HG02943 (cell line): Measurements from ENCODE around the gene EOLA1.
"Not testable (repeated sequence)": the region's sequence is repeated elsewhere in the genome, so short reads cannot be mapped to it uniquely, and the experiment has no call there.

Experiments used
- ATAC-seq: cut with Tn5 transposase; IDR thresholded peaks from one replicate; pipeline ENCODE4 v1.9.1; 2021; ENCODE audit warnings: mild to moderate bottlenecking, low read depth, moderate library complexity; ENCODE audit not compliant: unreplicated experiment

EOLA1 gene

DNA sequence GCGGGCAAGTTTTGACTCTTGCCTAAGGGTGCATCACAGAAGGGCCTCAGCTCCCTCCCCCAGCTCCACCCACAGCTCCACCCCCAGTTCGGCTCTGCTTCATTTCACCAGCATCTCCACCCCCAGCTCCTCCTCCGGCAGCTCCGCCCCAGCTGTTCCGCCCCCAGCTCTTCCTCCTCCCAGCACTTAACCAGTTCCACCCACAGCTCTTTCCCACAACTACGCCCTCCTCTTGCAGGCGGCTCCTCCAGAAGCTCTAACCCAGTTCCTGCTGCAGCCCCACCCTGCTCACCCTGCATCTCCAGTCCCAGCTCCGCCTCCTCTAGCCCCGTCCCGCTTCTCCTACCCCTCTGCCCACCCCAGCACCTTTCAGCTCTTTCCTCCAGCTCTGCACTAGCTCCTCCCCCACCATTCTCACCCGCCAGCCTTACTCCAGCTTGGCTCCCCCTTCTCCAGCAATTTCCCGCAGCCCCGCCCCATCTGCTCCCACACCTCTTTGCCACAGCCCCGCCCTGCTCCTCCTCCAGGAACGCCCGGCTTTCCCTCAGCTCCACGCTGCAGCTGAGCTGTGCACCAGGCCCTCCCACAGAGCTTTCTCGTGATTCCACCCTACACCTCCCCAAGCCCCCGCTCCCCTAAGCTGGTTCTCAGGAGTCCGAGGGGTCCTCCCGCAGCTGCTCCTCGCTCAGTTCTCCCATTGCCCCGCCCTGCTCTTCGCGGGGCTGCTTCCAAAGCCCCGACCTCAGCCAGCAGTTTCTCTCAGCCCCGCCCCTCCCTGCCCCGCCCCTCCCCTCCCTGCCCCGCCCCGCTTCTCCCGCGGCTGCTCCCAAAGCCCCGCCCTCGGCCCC lies 1.3 kb upstream of the EOLA1 start:
- peak; percentile 48 for ATAC-seq

DNA sequence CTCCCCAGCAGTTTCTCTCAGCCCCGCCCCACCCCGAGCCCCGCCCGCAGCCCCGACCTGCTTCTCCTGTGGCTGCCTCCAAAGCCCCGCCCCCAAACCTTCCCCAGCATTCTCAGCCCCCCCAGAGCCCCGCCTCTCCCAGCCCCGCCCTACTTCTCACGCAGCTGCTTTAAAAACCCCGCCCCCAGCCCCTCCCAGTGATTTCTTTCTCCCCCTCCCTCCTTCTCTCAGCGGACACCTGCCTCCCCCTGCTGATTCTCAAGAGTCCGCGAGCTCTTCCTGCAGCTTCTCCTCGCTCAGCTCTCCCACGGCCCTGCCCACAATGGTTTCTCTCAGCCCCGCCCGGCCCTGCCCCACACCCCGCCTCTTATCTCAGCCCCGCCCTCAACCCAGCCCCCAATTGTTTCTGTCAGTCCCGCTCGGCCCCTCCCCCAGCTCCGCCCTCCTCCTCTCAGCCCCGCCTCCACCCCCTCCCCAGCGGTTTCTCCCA lies 636 bp upstream of the EOLA1 start:
- peak; percentile 17 for ATAC-seq

DNA sequence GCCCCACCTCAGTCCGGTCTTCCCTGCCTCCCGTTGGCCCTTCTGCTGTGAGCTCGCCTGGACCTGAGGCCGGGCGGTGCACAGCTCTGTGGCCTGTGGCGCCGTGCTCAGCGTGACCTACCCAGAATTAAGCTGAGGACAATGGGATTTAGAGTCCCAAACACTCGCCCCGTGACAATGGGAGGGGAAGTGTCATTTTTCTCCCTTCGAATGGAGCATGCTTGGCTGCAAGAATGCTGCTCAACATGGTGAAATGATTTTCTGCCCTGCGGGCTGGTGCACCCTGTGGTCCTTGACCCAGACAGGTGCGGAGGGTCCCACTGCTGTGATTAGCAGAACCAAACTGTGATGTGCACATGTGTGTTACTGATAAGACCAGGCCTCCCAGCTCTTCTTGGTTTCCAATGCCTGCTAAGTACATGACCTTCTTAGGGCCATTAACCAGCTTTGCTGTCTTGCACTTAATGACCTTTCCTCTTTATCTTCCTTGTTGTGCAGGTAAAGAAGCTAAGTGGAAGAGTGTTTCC lies 772 bp downstream of the EOLA1 start:
- no peak for ATAC-seq

DNA sequence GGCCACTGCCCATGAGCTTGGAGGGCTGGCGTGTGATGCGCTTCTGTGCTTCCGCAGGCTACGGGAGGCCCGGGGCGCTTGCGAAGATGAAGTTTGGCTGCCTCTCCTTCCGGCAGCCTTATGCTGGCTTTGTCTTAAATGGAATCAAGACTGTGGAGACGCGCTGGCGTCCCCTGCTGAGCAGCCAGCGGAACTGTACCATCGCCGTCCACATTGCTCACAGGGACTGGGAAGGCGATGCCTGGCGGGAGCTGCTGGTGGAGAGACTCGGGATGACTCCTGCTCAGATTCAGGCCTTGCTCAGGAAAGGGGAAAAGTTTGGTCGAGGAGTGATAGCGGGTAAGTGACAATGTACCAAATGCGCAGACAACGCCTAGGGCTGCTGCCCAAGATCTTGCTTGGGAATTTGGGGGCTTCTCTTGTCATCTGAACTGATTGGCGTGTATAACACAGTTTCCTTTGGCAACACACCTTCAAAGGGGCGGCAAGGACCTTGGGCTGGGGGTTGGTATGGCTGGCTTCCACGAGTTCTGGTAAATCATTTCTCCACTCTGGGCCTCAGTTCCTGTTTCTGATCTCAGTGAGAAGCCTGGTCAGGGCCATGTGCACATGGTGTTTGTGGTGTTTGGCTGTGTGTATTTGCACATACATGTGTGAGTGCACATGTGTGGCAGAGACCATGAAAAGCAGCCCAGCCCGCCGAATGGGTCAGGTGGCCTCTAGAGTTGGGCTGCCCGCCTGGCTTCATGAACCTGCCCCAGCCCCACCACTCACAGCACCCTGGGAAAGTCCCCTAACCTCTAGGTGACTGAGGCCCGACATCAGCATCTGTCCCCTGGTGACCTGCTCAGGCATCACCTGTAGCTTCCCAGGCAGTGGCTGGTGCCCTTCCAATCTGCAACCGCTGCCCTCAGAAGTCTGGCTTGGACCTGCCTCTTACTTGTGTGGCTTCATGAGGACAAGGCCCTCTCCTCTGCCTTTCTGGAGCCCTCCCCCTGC lies 5.0 kb downstream of the EOLA1 start:
- ATAC-seq = not testable (repeated sequence)

DNA sequence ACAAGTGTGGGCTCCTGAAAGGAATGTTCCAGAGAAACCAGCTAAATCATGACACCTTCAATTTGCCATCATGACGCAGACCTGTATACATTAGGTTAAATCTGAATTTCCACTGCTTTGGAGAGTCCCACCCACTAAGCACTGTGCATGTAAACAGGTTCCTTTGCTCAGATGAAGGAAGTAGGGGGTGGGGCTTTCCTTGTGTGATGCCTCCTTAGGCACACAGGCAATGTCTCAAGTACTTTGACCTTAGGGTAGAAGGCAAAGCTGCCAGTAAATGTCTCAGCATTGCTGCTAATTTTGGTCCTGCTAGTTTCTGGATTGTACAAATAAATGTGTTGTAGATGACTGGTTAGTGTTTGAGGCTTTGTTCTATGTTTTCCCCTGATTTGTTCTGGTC lies 6.2 kb downstream of the EOLA1 start:
- ATAC-seq = not testable (repeated sequence)

DNA sequence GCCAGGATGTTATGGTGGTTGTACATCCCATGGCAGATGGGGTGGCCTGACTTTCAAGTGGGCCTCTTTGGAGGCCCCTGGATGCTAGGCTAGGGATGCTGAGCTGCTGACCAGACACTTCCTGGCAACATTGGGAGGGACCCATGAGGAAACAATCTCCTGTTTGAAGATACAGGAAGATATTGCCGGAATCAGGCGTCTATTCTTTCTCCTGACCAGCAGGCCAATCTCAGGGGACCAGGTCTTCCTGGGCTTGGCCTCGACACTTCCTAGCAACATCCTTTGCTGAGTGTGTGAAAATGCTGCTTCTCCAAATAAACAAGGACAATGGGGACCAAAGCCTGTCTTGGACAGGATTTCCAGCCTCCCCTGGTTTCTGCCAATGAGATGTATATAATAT lies 7.0 kb downstream of the EOLA1 start:
- not testable (repeated sequence) for ATAC-seq

DNA sequence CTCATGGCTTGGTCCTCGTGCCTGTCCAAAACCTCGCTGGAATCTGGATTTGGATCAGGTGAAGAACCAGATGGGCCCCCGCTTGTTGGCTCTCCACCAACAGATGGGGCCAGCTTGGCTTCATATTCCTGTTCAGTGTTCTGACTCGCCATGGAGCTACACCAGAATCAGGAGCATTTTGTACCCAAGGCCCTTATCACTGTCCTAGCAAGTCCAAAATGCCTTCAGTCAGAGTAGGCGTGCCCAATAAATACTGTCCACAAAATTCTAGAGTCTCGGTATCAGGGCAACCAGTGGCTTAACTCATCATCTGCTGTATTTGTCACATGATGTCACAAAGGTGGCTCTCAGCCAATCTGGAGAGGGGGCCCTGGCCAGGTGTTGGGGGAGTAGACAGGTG lies 8.9 kb downstream of the EOLA1 start, which contains the start of gene HSFX3:
Gene HSFX3, minus strand, starts transcription at position 224 of the 400 bp plus-strand sequence. Its CDS starts 72 bp downstream, at position 152.
- not testable (repeated sequence) for ATAC-seq

DNA sequence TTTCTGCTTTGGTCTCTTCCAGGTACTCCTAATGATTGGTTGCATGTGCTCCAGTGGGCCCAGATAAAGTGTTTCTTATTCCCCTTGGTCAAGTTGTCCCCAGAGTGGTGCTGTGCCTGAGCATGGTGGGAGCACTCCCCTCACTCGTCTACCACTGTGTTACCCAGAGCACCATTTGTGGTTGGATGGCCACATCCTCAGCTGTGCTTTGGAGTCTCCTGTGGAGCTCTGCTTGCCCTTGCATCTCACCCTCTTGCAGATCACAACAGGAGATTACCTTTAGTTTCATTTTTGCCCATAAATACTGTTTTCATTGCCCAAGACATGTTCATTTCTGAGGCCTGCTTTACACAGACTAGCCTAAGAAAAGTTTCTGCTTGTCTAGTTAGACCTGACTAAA lies 9.6 kb downstream of the EOLA1 start:
- ATAC-seq = not testable (repeated sequence)

DNA sequence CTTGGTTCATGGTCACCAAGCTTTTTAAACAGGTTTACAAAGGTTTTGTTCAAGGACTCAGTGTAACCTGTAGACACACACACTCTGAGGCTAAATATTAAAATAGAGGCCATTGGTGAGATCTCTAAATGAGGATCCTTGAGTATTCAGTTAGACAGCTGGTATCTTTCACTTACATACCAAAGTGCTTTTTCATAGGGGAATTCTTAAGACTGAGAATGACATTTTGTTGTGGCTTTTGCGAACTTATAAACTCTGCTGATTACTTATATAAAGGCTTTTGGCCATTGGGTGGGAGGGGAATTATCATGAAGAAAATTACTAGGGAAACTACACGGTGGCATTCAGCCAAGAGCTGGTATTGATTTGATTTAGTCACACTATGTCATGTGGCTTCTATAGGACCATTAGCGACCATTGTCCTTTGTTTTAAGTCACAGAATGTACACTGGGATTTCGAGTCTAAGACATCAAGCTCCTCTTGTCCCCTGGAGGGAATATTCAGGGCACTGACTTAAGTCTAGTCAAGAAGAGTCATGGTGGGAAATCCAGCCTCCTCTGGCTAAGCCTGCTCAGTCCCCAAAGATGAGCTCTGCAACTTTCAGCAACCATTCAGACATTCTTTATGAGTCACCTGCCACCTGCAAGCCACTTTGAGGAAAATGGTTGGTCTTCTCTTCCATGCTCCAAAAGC lies 10.6 kb downstream of the EOLA1 start:
- not testable (repeated sequence) for ATAC-seq

DNA sequence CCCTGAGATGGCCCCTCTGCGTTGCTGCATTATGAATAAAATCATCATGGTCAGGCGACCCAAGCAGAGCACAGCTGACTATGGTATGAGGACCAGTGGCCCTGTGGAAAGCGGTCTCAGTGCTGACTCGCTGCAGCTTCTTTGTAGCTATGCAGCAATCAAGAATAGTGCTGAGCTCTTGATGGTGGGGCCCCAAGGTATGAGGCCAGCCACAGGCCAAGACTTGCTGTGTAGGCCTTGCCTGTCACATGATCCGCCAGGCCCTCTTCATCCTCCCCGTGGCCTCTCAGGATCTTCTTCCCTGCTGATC lies 11.1 kb downstream of the EOLA1 start:
- ATAC-seq = not testable (repeated sequence)

DNA sequence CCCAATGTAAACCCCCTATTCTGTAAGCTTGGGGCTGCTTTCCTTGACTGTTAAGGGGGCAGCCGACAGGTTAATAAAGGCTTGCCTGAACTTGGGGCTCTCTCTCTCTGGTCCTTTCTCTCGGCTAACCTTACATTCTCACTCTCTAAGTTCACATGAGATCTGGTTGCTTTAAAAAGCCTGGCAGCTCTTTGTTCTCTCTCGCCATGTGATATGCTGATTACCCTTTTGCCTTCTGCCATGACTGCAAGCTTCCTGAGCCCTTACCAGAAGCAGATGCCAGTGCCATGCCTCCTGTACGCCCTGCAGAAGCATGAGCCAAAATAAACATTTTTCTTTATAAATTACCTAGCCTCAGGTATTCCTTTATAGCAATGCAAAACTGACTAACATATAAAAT lies 14.4 kb downstream of the EOLA1 start:
- not testable (repeated sequence) for ATAC-seq

DNA sequence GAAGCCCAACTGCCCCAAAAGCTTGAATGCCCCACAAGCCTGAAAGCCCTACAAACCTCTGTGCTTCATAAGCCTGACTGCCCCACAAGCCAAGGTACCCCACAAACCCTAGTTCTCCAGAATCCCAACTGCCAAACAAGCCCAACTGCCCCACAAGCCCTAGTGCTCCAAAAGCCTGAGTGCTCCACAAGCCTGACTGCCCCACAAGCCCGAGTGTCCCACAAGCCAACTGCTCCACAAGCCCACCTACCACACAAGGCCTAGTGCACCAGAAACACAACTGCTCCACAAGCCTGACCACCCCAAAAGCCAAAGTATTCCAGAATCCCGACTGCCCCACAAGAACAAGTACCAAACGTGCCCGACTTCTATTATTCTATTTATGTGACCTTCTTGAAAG lies 22.5 kb downstream of the EOLA1 start:
- ATAC-seq = no peak

DNA sequence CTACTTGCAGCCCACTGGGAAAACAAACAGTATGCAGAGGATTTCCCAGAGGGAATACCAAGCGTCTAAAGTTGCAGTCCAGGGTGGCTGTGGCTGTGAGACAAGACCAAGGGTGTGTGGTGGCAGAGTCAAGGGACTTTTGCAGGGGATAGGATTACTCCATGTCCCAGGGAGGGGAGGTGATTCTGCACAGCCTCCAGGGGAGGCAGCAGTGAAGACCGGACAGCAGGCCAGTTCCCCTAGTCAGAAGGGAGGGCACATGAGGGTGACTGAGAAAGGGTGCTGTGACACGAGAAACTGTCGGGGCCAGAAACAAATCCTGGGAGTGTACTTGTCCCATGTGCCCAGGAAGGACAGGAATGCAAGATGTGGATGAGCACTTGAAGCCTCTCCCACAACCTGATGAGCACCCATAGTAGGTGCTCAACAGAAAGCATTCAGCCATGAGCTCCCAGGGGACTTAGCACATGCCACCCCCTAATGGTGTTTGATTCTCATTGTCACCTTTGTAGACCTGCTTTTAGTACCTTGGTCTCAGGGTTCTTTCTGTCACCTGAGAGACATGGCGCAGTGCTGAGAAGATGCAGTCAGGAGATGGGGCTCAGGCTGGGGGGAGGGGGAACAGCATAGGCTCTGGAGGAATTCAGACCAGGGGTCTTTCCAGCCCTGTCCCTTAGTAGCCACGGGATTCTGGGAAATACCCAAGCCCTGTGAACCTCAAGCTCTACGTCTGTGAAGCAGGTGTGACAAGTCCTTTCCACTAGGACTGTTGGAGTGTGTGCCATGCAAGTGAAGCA lies 27.0 kb downstream of the EOLA1 start:
- ATAC-seq = no peak

DNA sequence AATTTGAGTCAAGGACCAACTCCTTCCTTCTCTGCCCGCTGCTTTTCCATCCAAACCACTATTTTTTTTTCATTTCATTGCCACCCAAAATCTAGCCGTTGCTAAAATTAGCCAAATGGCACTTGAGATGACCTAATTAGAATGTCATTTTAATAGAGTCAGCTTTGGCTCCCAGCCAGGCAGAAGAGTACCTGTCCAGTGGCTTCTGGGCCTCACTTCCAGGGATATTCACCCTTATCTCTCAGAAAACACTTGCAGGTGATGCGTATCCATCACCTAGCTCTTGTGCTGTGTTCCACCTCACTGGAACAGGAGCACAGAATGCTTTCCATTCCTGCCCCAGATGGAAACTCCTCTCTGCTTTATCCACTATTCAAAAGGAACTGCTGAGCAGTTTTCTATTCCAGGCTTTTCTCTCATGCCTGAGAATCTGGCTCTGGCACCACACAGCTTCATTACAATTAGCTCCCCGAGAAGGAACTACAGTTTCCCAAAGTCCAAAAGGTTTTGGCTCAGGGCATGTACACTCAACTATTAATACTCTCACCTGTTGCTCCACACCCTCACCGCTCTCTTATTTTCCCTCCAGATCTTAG lies 28.0 kb downstream of the EOLA1 start:
- ATAC-seq = no peak

DNA sequence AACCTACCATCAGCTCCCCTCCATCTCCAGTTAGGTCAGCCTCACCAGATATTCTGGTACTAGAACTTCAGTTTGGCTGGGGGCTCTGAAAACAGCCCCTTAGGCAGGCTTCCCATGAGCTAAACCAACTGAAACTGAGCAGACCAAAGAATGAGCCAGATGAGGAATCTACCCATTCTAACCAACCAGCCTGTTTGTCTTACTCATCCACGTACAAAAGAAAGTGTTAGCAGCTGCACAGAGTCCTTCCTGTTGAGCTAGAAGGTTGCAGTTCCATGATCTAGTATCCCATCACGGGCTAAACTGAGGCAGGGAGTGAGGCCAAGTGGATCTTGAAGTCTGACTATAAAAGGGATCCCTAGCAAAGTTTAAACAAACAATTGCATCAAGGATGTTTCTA lies 29.0 kb downstream of the EOLA1 start:
- no peak for ATAC-seq

DNA sequence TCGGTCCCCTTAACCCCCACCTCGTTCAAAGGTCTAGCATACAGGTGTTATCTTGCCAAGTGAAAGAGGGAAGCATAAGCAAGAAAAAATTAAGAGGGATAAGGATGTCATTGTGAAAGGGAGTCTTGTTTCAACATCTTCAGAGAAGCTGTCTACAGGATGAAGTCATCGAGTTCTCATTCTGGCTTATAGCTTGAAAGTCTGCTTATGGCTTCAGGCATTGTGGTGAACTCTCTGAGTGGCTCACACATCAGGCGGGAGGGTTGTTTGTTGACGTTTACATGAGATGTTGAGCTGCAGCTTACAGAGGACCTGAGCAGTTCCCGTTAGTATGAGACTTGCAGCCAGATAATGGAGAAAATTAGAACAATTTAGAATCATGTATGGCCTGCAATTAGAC lies 29.9 kb downstream of the EOLA1 start:
- ATAC-seq = no peak

DNA sequence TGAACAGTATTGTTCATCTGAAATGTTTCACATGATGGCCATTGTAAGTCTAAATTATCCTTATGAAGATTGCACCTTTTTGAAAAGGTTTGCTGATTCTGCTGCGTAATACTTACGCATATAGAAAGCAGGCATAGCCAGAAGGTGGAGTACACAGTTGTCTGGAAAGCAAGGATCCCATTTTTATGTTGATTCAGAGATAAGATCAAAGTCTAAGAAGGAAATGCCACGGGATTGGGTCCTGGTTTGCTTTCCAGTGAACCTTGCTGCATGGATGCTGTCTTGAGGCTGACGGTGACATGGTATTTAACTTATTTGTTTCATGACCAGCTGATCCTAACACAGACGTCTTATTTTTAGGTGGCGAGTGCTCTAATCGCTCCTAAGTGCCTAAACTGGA lies 31.0 kb downstream of the EOLA1 start:
- ATAC-seq = no peak

DNA sequence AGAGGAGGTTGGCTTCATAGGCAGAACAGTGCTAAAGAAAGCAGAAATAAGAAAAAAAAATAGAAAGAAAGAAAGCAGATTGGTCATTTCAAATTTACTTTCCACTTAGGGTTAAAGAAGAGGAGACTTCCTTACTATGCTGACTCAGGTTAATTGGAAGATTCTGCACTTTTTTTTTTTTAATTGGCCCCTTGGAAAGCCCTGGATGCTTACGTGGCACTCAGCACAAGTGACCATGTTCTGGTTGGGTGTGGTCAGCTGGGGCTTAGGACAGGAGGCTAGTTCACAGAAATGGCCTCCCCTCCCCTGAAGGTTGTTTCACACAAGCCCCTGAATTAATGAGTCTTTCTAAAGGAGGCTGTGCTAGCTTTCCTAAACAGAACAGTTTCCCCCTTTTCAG lies 31.9 kb downstream of the EOLA1 start:
- ATAC-seq = no peak

DNA sequence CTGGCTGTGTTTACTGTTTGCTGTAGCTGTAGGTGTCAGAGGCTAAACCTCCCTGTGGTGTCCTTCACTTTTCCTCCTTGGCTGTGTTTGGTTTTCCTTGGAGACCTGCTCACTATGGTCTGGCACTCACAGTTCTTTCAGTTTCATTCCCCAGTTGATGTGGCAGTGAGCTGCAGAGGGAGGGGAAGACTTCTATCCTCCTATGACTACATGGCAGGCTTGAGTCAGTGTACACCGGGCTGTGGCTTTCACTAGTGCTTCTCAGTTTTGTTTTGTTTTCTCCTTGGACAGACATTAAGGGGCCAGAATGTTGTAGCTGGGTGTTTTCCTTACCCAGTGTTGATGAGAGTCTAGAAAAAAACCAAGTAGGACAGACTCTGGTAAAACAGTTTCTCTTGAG lies 32.6 kb downstream of the EOLA1 start:
- ATAC-seq = peak; percentile 100
